Bone marrow (tissue), 2 donors: ENCODE data around the gene SLC9A8.
"Not testable (repeated sequence)": the region's sequence is repeated elsewhere in the genome, so short reads cannot be mapped to it uniquely, and the experiment has no call there.

Experiments
- DNase-seq, 2 donors: peaks; one replicate each; lab custom pipeline; 2025; lab: John Stamatoyannopoulos, UW

SLC9A8 gene

GRCh38 chr20:49893242-49894072 is 80.8 kb downstream of the SLC9A8 start:
- DNase-seq, result no peak

DNA sequence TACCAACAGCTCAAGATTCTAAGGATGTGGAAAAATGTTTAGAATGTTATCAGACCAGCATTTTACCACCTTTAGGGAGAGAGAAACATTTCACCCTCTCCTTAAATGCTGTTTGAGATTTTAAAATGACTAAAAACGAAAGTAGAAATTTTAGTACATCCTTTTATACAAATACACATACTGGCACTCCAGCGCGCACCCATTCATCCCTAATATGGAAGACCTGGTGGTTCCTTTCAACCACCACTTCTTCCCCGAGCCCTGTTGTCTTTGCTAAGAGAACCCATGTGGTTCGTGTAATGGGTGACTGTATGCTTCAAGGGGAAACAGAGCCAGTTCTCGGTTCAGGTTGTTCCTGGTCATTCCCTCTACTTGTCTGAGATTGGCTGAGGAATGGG is 81.4 kb downstream of the SLC9A8 start:
- DNase-seq, result no peak

GRCh38 chr20:49895474-49896093 is 83.0 kb downstream of the SLC9A8 start:
- DNase-seq, result not testable (repeated sequence)

GRCh38 chr20:49896204-49896603 is 83.6 kb downstream of the SLC9A8 start:
- no peak for DNase-seq

DNA sequence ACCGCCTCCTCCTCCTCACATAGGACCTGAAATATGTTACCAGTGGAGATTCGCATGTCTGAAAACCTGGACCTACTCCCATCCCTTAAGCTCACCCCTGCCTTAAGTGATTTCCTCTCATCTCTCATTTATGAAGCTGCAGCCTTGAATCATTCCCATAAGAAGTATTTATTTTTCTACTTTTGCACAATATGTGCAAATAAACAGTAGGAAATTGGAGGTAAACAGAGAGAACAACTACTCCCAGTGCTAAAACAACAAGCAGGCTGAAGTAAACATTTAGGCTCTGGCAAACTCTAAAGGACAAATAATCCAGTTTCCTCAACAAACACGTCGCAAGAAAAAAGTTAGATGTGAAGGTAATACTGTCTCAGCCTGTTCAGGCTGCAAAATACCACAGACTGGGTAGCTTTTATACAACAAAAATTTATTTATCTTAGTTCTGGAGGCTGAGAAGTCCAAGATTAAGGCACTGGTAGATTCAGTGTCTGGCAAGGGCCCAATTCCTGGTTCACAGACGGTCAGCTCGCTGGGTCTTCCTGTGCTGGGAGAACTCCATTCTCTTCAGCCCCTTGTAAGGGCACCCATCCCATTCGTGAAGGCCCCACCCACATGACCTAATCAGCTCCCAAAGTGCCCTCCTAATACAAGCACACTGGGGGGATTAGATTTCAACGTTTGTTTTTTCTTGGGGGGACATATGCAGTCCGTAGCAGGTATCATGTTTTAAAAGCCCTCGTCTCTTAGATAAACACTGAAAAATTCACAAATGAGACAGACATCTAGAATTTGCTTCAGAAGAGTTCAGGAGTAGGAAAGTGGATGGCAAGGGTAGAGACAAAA is 87.1 kb downstream of the SLC9A8 start:
- no peak for DNase-seq

GRCh38 chr20:49901588-49901987 is 89.0 kb downstream of the SLC9A8 start:
- DNase-seq, result no peak

DNA sequence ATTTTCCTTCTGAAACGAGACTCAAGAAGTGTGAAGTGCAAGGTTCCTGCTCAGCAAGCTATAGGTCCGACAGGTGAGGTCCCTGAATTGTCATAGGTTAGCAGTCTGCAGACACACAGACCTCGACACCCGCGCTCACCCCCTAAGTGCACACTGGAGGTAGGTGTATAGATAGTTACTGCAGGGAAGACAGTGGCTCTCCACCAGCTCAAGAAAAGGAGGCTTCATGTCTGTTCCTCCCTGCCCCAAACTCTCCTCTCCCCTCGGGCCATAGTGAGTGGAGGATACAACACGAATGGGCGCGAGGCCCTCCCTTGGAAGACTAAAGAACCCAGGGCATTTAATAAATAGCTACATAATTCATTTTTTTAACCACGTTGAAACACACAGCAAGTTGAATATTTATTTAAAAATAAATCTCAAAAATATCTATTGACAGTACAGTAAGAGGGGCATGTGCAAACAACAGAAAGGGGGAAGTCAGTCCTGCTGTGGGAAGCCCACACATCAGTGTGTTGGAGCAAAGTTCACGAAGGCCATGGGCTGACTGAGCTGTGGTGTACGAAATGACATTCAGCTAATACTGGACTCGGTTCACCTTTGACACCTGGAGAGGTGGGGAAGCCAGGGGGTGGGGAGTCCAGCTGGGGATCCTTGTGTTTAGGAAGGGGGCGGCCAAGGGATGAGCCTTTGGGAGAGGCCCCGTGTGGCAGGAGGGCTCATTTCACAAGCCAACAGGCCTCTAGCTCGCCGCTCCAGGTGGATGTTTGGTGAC is 92.0 kb downstream of the SLC9A8 start:
- DNase-seq, result no peak

- no peak for DNase-seq
Observed at GRCh38 chr20:49905415-49906091, 92.9 kb downstream of the SLC9A8 start.

DNA sequence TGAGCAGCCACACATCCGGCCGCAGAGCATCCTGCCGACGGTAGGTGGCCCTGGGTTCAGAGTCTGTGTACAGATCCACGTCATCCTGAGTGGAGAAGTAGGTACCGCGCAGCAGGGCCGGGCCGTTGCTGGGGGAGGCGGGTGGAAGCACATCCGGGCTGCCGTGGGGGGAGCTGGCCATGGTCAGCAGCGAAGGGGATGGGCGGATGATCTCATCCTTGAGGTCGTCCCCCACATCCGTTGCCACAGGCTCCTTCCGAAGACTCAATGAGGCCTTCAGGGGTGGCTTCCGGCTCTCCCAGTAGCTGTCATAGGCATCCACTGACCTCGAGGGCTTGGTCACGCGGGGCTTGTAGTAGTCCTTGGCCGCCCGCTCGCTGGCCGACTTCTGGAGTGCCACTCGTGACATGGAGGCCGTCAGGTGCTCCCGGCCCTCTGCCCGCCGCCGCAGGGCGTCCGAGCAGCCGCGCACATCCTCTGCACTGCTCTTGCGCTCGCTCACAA is 93.5 kb downstream of the SLC9A8 start:
- DNase-seq, result no peak

GRCh38 chr20:49906615-49907154 is 94.1 kb downstream of the SLC9A8 start:
- no peak for DNase-seq

- no peak for DNase-seq
Observed at GRCh38 chr20:49907405-49908257, 95.0 kb downstream of the SLC9A8 start.

DNA sequence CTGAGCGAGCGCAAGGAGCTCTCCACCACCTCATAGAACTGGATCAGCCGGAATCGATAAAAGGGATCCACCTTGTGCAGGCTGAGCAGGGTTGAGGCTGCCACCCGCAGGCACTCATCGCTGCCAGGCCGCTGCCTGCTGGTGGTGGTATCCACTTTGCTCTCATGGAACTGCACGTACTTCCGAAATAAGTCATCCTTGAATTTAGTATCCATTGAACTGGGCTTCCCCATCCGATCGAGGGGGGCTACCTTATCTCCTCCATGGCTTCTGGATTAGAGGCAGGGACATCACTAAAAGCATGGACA is 95.6 kb downstream of the SLC9A8 start:
- DNase-seq, result no peak

DNA sequence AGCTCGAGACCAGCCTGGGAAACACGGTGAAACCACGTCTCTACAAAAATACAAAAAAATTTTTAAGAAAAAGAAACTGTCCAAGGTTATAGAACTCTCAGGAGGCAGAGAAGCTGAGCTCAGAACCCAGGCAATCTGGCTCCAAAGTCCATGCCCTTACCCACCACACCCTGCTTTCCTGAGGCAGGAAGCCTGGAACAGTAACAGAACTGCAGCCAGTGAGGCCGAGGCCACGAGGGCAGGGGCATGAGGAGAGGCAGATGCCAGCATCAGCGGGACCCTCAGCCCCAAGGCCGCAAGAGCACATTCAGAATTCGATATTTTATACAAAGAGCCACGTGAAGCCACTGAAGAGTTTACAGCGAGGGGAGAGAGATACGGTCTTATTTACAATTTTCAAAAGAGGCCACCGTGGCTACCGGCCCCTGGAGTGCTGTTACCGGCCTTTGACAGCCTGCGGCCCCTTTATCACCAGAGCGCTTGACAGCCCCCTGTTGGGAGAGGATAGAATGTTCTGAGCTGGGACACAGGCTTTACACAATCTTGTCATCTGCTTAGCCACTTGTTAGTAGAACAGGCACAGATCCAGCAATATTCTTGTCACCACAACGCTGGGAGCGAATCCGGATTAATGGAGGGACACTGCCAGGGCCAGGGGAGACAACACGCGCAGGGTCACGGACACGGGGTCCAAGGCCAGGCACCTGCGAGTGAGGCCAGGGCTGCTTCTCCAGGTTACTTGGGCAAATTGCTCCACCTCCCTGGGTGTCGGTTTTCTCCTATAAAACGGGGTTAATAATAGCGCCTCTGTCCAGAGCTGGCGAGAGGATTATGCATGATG is 97.1 kb downstream of the SLC9A8 start:
- DNase-seq, result no peak

GRCh38 chr20:49910340-49910706 is 97.7 kb downstream of the SLC9A8 start:
- no peak for DNase-seq

DNA sequence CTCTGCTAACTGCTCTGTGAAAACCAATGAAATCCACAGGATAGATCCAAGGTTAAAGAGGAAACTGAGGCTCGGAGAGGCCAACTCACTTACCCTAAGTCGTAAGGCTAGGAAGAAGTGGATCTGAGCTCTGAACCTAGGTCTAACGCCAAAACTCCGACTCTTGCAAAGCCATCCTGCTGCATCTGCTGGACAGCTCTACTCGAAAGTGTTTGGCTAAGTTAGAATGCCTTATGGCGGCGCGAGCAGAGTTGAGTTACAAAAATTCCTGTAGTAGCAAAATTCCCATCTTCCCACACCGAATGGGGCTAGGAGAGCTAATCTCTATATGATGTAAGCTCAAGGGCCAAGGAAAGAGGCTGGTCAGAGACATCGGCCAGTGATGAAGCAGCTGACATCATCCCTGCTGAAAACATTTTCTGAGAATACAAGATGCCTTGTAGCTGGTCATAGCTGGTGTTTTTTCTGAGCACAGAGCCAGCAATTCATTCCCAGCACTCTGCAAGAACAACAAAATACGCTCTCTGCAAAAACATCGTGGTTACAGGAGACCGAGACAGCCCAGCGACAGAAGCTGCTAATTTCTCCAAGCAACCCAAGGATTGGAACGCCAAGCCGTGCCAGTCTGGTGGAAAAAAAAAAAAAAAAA is 100.9 kb downstream of the SLC9A8 start:
- DNase-seq, result no peak

- no peak for DNase-seq
Observed at GRCh38 chr20:49914310-49915117, 101.9 kb downstream of the SLC9A8 start.

- DNase-seq, result no peak
Observed at GRCh38 chr20:49915118-49915379, 102.4 kb downstream of the SLC9A8 start.
